Measurements from ENCODE around the gene APOBEC3F.
"Not testable (repeated sequence)": the region's sequence is repeated elsewhere in the genome, so short reads cannot be mapped to it uniquely, and the experiment has no call there.

Gene APOBEC3F

DNA sequence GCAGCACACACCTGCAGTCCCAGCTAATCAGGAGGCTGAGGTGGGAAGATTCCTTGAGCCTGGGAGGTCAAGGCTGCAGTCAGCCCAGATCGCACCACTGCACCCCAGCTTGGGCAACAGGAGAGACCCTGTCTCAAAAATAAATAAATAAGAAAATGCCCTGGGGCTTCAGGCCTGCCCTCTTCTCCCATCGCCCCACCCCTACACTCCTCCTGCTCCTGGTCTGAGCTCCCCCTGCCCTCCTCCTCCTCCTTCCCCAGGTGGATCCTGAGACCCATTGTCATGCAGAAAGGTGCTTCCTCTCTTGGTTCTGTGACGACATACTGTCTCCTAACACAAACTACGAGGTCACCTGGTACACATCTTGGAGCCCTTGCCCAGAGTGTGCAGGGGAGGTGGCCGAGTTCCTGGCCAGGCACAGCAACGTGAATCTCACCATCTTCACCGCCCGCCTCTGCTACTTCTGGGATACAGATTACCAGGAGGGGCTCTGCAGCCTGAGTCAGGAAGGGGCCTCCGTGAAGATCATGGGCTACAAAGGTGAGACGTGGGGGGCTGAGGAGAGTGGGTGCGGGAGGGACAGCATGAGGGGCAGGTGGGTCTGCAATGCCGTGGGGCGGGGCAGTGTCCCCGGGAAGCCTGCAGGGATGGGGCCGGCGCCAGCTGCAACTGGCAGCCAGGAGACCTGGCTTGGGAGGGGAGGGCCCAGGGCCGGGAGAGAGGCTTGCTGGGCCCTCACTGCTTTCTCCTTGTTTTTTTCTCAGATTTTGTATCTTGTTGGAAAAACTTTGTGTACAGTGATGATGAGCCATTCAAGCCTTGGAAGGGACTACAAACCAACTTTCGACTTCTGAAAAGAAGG, 9.0 kb upstream of the APOBEC3F start:
- not testable (repeated sequence) for ATAC-seq (replicated peaks; ENCODE audit: extremely low read depth, poor library complexity, severe bottlenecking); H3K9me3 Mint-ChIP-seq; H3K4me1 Mint-ChIP-seq; H3K27me3 Mint-ChIP-seq; DNase-seq (ENCODE audit: low spot score in 2 of 2); H3K4me3 Mint-ChIP-seq
- peaks cover 15% of the 10 kb centered on the region for H3K36me3 Mint-ChIP-seq (ENCODE audit: insufficient read depth)
- H3K27ac Mint-ChIP-seq (ENCODE audit: low read depth): peak overlapping the region; percentile 69

GRCh38 chr22:39037071-39037470, 3.6 kb upstream of the APOBEC3F start:
- H3K4me1 Mint-ChIP-seq: peaks cover 26% of the 10 kb centered on the region
- not testable (repeated sequence) for H3K36me3 Mint-ChIP-seq (ENCODE audit: insufficient read depth); H3K9me3 Mint-ChIP-seq; H3K27ac Mint-ChIP-seq (ENCODE audit: low read depth); H3K4me3 Mint-ChIP-seq; H3K27me3 Mint-ChIP-seq; ATAC-seq (replicated peaks; ENCODE audit: extremely low read depth, poor library complexity, severe bottlenecking); DNase-seq (ENCODE audit: low spot score in 2 of 2)

DNA sequence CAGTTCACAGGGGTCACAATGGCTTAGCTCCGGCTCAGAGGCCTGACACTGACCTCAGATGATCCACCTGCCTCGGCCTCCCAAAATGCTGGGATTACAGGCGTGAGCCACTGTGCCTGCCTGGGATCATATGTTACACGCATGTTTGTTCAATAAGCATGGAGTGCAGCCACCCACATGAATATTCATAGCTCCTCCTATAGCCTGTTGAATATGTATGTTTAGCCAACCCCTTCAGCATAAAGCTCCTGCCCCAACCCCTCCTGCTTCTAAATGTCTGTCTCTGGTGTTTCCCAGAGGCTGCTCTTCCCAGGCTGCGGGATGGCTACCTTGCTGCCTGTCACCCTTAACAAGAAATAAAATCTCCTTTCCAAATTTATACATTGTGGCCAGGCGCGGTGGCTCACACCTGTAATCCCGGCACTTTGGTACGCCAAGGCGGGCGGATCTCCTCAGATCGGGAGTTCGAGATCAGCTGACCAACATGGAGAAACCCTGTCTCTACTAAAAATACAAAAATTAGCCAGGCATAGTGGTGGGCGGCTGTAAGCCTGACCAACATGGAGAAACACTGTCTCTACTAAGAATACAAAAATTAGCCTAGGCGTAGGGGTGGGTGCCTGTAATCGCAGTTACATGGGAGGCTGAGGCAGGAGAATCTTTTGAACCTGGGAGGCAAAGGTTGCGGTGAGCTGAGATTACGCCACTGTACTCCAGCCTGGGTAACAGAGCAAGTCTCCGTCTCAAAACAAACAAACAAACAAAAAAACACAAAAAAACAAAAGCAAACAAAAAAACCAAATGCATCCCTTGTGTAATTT, 1.1 kb upstream of the APOBEC3F start:
- DNase-seq (ENCODE audit: low spot score in 2 of 2) (no peak), ATAC-seq (replicated peaks; ENCODE audit: extremely low read depth, poor library complexity, severe bottlenecking) (no peak)
- H3K36me3 Mint-ChIP-seq (ENCODE audit: insufficient read depth): peaks cover 17% of the 10 kb centered on the region
- H3K27ac Mint-ChIP-seq (ENCODE audit: low read depth): peak overlapping the region; percentile 95
- no peaks in the 10 kb centered on the region for H3K27me3 Mint-ChIP-seq
- H3K9me3 Mint-ChIP-seq: no peaks in the 10 kb centered on the region
- peaks cover 34% of the 10 kb centered on the region for H3K4me1 Mint-ChIP-seq
- peak overlapping the region; percentile 90 for H3K4me3 Mint-ChIP-seq

GRCh38 chr22:39040155-39040537, 518 bp upstream of the APOBEC3F start:
- H3K27me3 Mint-ChIP-seq; DNase-seq (ENCODE audit: low spot score in 2 of 2); H3K9me3 Mint-ChIP-seq; ATAC-seq (replicated peaks; ENCODE audit: extremely low read depth, poor library complexity, severe bottlenecking): not testable (repeated sequence)
- H3K4me3 Mint-ChIP-seq: peak overlapping the region; percentile 90
- H3K36me3 Mint-ChIP-seq (ENCODE audit: insufficient read depth): peaks cover 14% of the 10 kb centered on the region
- H3K27ac Mint-ChIP-seq (ENCODE audit: low read depth): peak overlapping the region; percentile 95
- H3K4me1 Mint-ChIP-seq: peaks cover 38% of the 10 kb centered on the region

DNA sequence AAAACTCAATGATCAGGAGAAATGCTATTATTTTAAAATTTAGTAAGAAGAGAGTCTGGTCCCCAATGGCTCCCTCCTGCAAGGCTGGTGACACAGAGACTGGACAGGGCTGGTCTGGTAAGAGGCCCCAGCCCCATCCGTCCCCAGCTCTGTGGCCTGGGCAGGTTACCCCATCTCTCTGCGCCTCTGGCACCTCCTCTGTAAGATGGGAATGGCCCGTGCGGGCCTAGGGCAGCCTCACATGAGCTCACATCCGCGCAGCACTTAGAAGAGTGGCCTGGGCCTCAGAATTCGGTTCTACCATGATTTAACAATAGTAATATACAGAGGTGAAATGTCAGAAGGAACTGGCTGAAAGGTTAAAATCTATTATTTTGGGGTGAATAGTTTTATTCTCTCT, 1.2 kb downstream of the APOBEC3F start:
- H3K27me3 Mint-ChIP-seq: no peaks in the 10 kb centered on the region
- peak overlapping the region; percentile 90 for H3K4me3 Mint-ChIP-seq
- ATAC-seq (replicated peaks; ENCODE audit: extremely low read depth, poor library complexity, severe bottlenecking) (no peak), DNase-seq (ENCODE audit: low spot score in 2 of 2) (no peak)
- H3K27ac Mint-ChIP-seq (ENCODE audit: low read depth): peak overlapping the region; percentile 95
- peaks cover 56% of the 10 kb centered on the region for H3K4me1 Mint-ChIP-seq
- H3K36me3 Mint-ChIP-seq (ENCODE audit: insufficient read depth): peaks cover 22% of the 10 kb centered on the region
- H3K9me3 Mint-ChIP-seq: no peaks in the 10 kb centered on the region

GRCh38 chr22:39043063-39043462, 2.4 kb downstream of the APOBEC3F start:
- Mint-ChIP-seq H3K36me3 (ENCODE audit: insufficient read depth) (peaks cover 22% of the 10 kb centered on the region), H3K4me3 (peak overlapping the region; percentile 90), H3K4me1 (peaks cover 56% of the 10 kb centered on the region)
- not testable (repeated sequence) for DNase-seq (ENCODE audit: low spot score in 2 of 2); ATAC-seq (replicated peaks; ENCODE audit: extremely low read depth, poor library complexity, severe bottlenecking); H3K27me3 Mint-ChIP-seq; H3K9me3 Mint-ChIP-seq; H3K27ac Mint-ChIP-seq (ENCODE audit: low read depth)

GRCh38 chr22:39045136-39045535, 4.5 kb downstream of the APOBEC3F start:
- not testable (repeated sequence) for H3K9me3 Mint-ChIP-seq; DNase-seq (ENCODE audit: low spot score in 2 of 2); ATAC-seq (replicated peaks; ENCODE audit: extremely low read depth, poor library complexity, severe bottlenecking); H3K4me3 Mint-ChIP-seq; H3K27me3 Mint-ChIP-seq
- Mint-ChIP-seq H3K4me1 (peaks cover 42% of the 10 kb centered on the region), H3K27ac (ENCODE audit: low read depth) (peak overlapping the region; percentile 68), H3K36me3 (ENCODE audit: insufficient read depth) (peaks cover 20% of the 10 kb centered on the region)

DNA sequence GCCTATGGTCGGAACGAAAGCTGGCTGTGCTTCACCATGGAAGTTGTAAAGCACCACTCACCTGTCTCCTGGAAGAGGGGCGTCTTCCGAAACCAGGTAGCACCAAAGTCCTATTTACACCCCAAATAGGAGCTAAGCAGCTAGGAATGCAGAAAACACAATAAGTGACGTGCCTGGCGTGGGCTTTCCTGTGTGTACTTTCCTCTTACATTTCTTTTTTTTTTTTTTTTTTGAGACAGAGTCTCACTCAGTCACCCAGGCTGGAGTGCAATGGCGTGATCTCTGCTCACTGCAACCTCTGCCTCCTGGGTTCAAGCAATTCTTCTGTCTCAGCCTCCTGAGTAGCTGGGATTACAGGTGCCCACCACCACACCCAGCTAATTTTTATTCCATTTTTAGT, 8.8 kb downstream of the APOBEC3F start:
- DNase-seq (ENCODE audit: low spot score in 2 of 2); H3K9me3 Mint-ChIP-seq; ATAC-seq (replicated peaks; ENCODE audit: extremely low read depth, poor library complexity, severe bottlenecking); H3K4me3 Mint-ChIP-seq; H3K27me3 Mint-ChIP-seq; H3K27ac Mint-ChIP-seq (ENCODE audit: low read depth): not testable (repeated sequence)
- Mint-ChIP-seq H3K4me1 (peaks cover 23% of the 10 kb centered on the region), H3K36me3 (ENCODE audit: insufficient read depth) (peaks cover 12% of the 10 kb centered on the region)

GRCh38 chr22:39051844-39052495, 11.3 kb downstream of the APOBEC3F start:
- H3K9me3 Mint-ChIP-seq; DNase-seq (ENCODE audit: low spot score in 2 of 2); H3K27ac Mint-ChIP-seq (ENCODE audit: low read depth); ATAC-seq (replicated peaks; ENCODE audit: extremely low read depth, poor library complexity, severe bottlenecking); H3K4me1 Mint-ChIP-seq; H3K4me3 Mint-ChIP-seq; H3K36me3 Mint-ChIP-seq (ENCODE audit: insufficient read depth); H3K27me3 Mint-ChIP-seq: not testable (repeated sequence)

DNA sequence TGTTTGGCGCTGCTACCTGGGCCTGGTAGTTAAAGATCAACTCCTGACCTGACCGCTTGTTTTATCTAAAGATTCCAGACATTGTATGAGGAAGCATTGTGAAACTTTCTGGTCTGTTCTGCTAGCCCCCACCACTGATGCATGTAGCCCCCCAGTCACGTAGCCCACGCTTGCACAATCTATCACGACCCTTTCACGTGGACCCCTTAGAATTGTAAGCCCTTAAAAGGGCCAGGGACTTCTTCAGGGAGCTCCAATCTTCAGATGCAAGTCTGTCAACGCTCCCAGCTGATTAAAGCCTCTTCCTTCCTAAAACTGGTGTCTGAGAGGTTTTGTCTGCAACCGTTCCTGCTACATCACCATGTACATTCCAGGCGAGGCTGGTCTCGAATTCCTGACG, 15.0 kb downstream of the APOBEC3F start:
- Mint-ChIP-seq H3K27me3 (no peaks in the 10 kb centered on the region), H3K4me3 (no peak overlapping the region), H3K4me1 (no peaks in the 10 kb centered on the region), H3K27ac (ENCODE audit: low read depth) (no peak overlapping the region), H3K36me3 (ENCODE audit: insufficient read depth) (peaks cover 4% of the 10 kb centered on the region), H3K9me3 (no peaks in the 10 kb centered on the region)
- DNase-seq (ENCODE audit: low spot score in 2 of 2): no peak
- no peak for ATAC-seq (replicated peaks; ENCODE audit: extremely low read depth, poor library complexity, severe bottlenecking)

DNA sequence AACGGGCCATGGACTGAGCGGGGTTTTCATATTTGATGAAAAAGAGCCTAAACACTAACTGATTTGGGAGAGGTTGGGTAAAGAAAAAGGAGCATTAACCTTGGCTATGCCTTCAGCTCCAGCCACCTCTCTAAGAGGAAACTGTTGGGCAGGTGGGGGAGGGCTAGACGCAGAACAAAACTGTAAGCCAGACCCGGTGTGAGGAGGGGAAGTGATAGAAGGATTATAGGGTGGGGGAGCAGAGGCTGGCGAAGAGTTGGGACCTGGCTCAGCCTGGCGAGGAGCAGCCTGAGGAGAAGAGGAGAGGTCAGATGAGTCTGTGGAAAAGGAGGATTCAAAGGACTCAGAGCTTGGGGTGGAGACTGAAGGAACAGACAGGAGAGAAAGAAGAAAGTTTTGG, 20.6 kb downstream of the APOBEC3F start:
- not testable (repeated sequence) for H3K4me3 Mint-ChIP-seq; H3K36me3 Mint-ChIP-seq (ENCODE audit: insufficient read depth); H3K4me1 Mint-ChIP-seq; H3K9me3 Mint-ChIP-seq; H3K27ac Mint-ChIP-seq (ENCODE audit: low read depth); DNase-seq (ENCODE audit: low spot score in 2 of 2); H3K27me3 Mint-ChIP-seq; ATAC-seq (replicated peaks; ENCODE audit: extremely low read depth, poor library complexity, severe bottlenecking)

DNA sequence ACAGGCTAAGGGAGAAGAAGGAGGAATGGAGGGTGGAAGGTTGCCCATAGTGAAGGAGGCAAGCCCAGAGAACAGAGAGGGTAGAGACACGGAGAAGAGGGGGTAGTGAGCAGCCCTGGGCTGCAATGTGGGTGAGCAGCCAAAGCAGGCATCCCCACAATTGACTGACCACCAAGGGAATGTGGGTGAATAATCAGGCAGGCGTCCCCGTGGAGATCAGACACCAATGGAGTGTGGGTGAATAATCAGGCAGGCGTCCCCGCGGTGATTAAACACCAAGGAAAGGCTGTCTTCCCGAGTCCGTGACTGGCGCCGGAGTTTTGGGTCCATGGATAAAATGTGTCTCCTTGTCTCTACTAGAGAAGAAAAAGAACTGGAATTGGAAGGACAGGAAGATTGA, 21.3 kb downstream of the APOBEC3F start:
- not testable (repeated sequence) for H3K36me3 Mint-ChIP-seq (ENCODE audit: insufficient read depth); DNase-seq (ENCODE audit: low spot score in 2 of 2); H3K27me3 Mint-ChIP-seq; H3K9me3 Mint-ChIP-seq; H3K4me1 Mint-ChIP-seq; ATAC-seq (replicated peaks; ENCODE audit: extremely low read depth, poor library complexity, severe bottlenecking); H3K4me3 Mint-ChIP-seq; H3K27ac Mint-ChIP-seq (ENCODE audit: low read depth)

All from central memory CD8-positive, alpha-beta T cell (primary cell).